Measurements from ENCODE around the gene CHD6. TPM values are rescaled to one million over a fixed set of nuclear protein-coding genes. Genes with fewer than 3 reads are reported as not detected.

CHD6 gene
- total and polyA plus RNA-seq, 2 experiments from 2014 or later = 41.0 to 158 TPM

DNA sequence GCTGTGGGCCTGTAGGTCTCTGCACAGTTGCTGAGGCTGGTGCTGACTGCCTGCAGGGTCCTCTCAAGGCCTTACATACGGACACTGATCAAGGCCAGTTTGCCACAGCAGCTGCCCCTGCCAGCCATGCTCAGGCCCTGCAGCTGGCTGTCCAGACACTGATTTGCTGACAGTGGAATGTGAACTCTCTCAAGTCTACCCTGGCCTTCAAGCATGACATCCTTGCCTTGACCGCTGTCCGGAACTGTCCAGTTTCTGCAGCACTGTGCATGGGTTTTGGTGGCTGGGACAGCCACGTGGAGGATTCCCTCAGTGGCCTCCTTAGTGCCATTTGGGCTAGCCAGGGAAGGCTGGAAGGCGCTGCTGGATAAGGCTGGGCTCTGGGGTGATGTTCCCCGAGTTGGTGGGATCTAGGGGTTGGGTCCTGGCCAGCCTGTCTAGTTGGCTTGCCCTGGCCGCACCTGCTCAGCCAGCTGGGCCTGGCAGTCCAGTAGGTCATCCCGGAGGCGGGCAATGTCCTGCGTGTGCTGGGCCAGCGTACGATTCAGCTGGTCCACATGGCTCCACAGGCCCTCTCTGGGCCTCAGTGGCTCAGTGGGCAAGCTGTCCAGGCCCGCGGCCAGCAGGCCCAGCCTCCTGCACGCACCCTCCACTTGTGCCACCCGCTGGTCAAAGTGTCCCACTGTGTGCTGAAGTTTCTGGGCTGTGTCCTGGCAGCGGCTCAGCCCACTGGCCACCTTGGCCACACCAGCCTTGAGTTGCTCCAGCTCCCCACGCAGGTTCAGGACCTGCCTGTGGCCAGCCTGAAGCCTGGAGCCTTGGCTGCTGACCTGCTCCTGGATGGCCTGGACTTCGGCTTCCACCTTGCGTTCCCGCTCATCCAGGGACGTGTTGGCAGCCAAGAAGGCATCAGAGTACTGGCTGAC lies 257.1 kb downstream of the CHD6 start:
- no peaks in the 10 kb centered on the region for H3K4me1 ChIP-seq (ENCODE audit: insufficient read depth)
- H3K4me3 Mint-ChIP-seq = no peak overlapping the region
- no peak overlapping the region for H3K4me3 ChIP-seq
- no peak overlapping the region for H3K4me2 ChIP-seq
- no peak overlapping the region for H3K27ac ChIP-seq (ENCODE audit: low read depth)
- DNase-seq (ENCODE audit: low spot score) = no peak
- no peaks in the 10 kb centered on the region for H3F3A ChIP-seq (replicated peaks; ENCODE audit: low read depth)
- no peaks in the 10 kb centered on the region for H3K9me3 Mint-ChIP-seq
- peaks cover 14% of the 10 kb centered on the region for H3K27me3 Mint-ChIP-seq (ENCODE audit: insufficient read depth, low read depth, poor library complexity)
- H2AFZ ChIP-seq = no peak overlapping the region
- no peaks in the 10 kb centered on the region for H3K36me3 ChIP-seq (ENCODE audit: insufficient read depth)
- H3K36me3 Mint-ChIP-seq (ENCODE audit: low read depth) = no peaks in the 10 kb centered on the region; the same call in 2 of the 3 replicates
- H3K4me1 Mint-ChIP-seq = peaks cover 4% of the 10 kb centered on the region
- no peaks in the 10 kb centered on the region for H3K9me2 ChIP-seq (ENCODE audit: insufficient read depth)
- no peaks in the 10 kb centered on the region for H4K20me1 ChIP-seq (replicated peaks; ENCODE audit: insufficient read depth)
- ATAC-seq = no peak
- TF ChIP-seq ZNF331 (CRISPR knock-in tag; IDR thresholded peaks at IDR 0.05; ENCODE audit: low read depth) = no peak
- no peak for TF ChIP-seq STAT1 (IDR thresholded peaks at IDR 0.05; ENCODE audit: unreplicated experiment)
- TF ChIP-seq, protein P1, sequence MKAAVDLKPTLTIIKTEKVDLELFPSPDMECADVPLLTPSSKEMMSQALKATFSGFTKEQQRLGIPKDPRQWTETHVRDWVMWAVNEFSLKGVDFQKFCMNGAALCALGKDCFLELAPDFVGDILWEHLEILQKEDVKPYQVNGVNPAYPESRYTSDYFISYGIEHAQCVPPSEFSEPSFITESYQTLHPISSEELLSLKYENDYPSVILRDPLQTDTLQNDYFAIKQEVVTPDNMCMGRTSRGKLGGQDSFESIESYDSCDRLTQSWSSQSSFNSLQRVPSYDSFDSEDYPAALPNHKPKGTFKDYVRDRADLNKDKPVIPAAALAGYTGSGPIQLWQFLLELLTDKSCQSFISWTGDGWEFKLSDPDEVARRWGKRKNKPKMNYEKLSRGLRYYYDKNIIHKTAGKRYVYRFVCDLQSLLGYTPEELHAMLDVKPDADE (IDR thresholded peaks at IDR 0.05) = no peak
- TF ChIP-seq ZNF462 (CRISPR knock-in tag; IDR thresholded peaks at IDR 0.05) = no peak
- TF ChIP-seq EZH2phosphoT487 (IDR thresholded peaks at IDR 0.05; ENCODE audit: unreplicated experiment) = no peak
- TF ChIP-seq CREB1 (CRISPR knock-in tag; IDR thresholded peaks at IDR 0.05; ENCODE audit: low read depth) = no peak
- TF ChIP-seq EZH2 (IDR thresholded peaks at IDR 0.05; ENCODE audit: low read depth, unreplicated experiment) = no peak
- no peak for TF ChIP-seq NANOG (IDR thresholded peaks at IDR 0.05; ENCODE audit: borderline replicate concordance)
- TF ChIP-seq, protein P2, sequence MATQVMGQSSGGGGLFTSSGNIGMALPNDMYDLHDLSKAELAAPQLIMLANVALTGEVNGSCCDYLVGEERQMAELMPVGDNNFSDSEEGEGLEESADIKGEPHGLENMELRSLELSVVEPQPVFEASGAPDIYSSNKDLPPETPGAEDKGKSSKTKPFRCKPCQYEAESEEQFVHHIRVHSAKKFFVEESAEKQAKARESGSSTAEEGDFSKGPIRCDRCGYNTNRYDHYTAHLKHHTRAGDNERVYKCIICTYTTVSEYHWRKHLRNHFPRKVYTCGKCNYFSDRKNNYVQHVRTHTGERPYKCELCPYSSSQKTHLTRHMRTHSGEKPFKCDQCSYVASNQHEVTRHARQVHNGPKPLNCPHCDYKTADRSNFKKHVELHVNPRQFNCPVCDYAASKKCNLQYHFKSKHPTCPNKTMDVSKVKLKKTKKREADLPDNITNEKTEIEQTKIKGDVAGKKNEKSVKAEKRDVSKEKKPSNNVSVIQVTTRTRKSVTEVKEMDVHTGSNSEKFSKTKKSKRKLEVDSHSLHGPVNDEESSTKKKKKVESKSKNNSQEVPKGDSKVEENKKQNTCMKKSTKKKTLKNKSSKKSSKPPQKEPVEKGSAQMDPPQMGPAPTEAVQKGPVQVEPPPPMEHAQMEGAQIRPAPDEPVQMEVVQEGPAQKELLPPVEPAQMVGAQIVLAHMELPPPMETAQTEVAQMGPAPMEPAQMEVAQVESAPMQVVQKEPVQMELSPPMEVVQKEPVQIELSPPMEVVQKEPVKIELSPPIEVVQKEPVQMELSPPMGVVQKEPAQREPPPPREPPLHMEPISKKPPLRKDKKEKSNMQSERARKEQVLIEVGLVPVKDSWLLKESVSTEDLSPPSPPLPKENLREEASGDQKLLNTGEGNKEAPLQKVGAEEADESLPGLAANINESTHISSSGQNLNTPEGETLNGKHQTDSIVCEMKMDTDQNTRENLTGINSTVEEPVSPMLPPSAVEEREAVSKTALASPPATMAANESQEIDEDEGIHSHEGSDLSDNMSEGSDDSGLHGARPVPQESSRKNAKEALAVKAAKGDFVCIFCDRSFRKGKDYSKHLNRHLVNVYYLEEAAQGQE (IDR thresholded peaks at IDR 0.05; ENCODE audit: unreplicated experiment) = no peak
- no peak for TF ChIP-seq ZNF114 (CRISPR knock-in tag; IDR thresholded peaks at IDR 0.05)
- TF ChIP-seq CTCF (conservative IDR thresholded peaks at IDR 0.05; ENCODE audit: low read depth in 2 of 2) = no peak
- H3K27me3 ChIP-seq (ENCODE audit: insufficient read depth) = peaks cover 20% of the 10 kb centered on the region
- H3K27ac Mint-ChIP-seq = no peak overlapping the region
- H3K79me2 ChIP-seq (replicated peaks; ENCODE audit: insufficient read depth) = no peaks in the 10 kb centered on the region
